HL-60 (cell line): Measurements from ENCODE around the gene PMP22.
"Not testable (repeated sequence)": the region's sequence is repeated elsewhere in the genome, so short reads cannot be mapped to it uniquely, and the experiment has no call there.

ENCODE experiments used
- DNase-seq, 2 experiments: peaks; one replicate each; pipeline ENCODE4 v3.0.0-alpha.2; 2010 to 2020; ENCODE audit warnings: low read depth in 1 of 2, low spot score in 1 of 2
- H3K27ac ChIP-seq: fragments of 250-450 bp; sonication (Bioruptor Pico); replicated peaks from 2 replicates; pipeline ENCODE4 v1.5.1; 2020; ENCODE audit warnings: mild to moderate bottlenecking, moderate library complexity
- H3K27me3 ChIP-seq: fragments of 250-450 bp; sonication (Bioruptor Pico); 2 replicates; pipeline ENCODE4 v1.5.1; 2021; ENCODE audit warnings: mild to moderate bottlenecking, moderate library complexity; ENCODE audit not compliant: insufficient read depth, poor library complexity, severe bottlenecking
- H3K4me3 ChIP-seq: replicated peaks from 2 replicates; pipeline ENCODE4 v1.5.1; 2011; ENCODE audit warnings: mild to moderate bottlenecking, control low read depth, low read length; ENCODE audit not compliant: insufficient read depth
- GABPA ChIP-seq: IDR thresholded peaks from 2 replicates; pipeline ENCODE4 v1.6.1; 2012; ENCODE audit warnings: low read depth
- POLR2AphosphoS5 ChIP-seq: IDR thresholded peaks from 2 replicates; pipeline ENCODE4 v1.6.1; 2012; ENCODE audit warnings: low read depth
- SPI1 ChIP-seq: IDR thresholded peaks from 2 replicates; pipeline ENCODE4 v1.6.1; 2012; ENCODE audit warnings: low read depth, mild to moderate bottlenecking, borderline replicate concordance
- TF ChIP-seq, protein P1 (sequence below): IDR thresholded peaks from one replicate; pipeline ENCODE4 v1.5.1; 2011; ENCODE audit warnings: low read length, control low read depth, inconsistent platforms; ENCODE audit not compliant: insufficient read depth
- TF ChIP-seq, protein P2 (sequence below): IDR thresholded peaks from 2 replicates; pipeline ENCODE4 v1.6.1; 2012; ENCODE audit warnings: low read depth; ENCODE audit not compliant: insufficient replicate concordance

The PMP22 gene

DNA sequence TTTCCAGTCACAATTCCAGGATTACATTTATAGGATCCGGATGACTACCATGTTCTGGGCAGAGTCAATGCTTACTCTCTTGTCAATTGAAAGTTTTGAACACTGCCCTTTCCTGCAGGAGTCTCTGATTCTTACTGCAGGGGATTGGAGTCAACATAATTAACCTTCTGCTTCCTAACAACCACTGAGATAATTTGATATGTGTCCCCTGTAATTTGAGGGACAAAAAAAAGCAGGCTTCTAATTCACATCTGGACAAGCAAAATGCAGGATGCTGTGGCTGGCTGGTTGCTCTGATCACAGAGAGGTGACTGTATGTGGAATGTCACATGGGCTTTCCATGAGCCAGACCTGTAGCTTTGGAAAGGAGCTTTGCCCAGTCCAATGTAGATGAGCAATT is 54.9 kb downstream of the PMP22 start:
- H3K27ac ChIP-seq = no peak overlapping the region
- H3K27me3 ChIP-seq = no peaks in the 10 kb centered on the region
- no peak overlapping the region for H3K4me3 ChIP-seq
- no peak for TF ChIP-seq POLR2AphosphoS5
- TF ChIP-seq, protein P1, sequence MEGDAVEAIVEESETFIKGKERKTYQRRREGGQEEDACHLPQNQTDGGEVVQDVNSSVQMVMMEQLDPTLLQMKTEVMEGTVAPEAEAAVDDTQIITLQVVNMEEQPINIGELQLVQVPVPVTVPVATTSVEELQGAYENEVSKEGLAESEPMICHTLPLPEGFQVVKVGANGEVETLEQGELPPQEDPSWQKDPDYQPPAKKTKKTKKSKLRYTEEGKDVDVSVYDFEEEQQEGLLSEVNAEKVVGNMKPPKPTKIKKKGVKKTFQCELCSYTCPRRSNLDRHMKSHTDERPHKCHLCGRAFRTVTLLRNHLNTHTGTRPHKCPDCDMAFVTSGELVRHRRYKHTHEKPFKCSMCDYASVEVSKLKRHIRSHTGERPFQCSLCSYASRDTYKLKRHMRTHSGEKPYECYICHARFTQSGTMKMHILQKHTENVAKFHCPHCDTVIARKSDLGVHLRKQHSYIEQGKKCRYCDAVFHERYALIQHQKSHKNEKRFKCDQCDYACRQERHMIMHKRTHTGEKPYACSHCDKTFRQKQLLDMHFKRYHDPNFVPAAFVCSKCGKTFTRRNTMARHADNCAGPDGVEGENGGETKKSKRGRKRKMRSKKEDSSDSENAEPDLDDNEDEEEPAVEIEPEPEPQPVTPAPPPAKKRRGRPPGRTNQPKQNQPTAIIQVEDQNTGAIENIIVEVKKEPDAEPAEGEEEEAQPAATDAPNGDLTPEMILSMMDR = no peak
- no peak for TF ChIP-seq GABPA
- TF ChIP-seq, protein P2, sequence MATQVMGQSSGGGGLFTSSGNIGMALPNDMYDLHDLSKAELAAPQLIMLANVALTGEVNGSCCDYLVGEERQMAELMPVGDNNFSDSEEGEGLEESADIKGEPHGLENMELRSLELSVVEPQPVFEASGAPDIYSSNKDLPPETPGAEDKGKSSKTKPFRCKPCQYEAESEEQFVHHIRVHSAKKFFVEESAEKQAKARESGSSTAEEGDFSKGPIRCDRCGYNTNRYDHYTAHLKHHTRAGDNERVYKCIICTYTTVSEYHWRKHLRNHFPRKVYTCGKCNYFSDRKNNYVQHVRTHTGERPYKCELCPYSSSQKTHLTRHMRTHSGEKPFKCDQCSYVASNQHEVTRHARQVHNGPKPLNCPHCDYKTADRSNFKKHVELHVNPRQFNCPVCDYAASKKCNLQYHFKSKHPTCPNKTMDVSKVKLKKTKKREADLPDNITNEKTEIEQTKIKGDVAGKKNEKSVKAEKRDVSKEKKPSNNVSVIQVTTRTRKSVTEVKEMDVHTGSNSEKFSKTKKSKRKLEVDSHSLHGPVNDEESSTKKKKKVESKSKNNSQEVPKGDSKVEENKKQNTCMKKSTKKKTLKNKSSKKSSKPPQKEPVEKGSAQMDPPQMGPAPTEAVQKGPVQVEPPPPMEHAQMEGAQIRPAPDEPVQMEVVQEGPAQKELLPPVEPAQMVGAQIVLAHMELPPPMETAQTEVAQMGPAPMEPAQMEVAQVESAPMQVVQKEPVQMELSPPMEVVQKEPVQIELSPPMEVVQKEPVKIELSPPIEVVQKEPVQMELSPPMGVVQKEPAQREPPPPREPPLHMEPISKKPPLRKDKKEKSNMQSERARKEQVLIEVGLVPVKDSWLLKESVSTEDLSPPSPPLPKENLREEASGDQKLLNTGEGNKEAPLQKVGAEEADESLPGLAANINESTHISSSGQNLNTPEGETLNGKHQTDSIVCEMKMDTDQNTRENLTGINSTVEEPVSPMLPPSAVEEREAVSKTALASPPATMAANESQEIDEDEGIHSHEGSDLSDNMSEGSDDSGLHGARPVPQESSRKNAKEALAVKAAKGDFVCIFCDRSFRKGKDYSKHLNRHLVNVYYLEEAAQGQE = no peak
- no peak for TF ChIP-seq SPI1
- no peak for DNase-seq

DNA sequence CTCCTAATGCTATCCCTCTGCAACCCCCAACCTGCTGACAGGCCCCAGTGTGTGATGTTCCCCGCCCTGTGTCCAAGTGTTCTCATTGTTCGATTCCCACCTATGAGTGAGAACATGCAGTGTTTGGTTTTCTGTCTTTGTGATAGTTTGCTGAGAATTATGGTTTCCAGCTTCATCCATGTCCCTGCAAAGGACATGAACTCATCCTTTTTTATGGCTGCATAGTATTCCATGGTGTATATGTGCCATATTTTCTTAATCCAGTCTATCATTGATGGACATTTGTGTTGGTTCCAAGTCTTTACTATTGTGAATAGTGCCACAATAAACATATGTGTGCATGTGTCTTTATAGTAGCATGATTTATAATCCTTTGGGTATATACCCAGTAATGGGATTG is 62.1 kb downstream of the PMP22 start:
- not testable (repeated sequence) for DNase-seq, H3K27ac ChIP-seq, H3K27me3 ChIP-seq, H3K4me3 ChIP-seq

DNA sequence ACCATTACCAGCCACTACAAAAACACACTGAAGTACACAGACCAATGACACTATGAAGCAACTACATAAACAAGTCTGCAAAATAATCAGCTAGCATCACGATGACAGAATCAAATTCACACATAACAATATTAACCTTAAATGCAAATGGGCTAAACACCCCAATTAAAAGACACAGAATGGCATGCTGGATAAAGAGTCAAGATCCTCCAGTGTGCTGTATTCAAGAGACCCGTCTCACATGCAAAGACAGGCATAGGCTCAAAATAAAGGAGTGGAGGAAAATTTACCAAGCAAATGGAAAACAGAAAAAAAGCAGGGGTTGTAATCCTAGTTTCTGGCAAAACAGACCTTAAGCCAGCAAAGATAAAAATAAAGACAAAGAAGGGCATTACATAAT is 64.6 kb downstream of the PMP22 start:
- not testable (repeated sequence) for H3K27me3 ChIP-seq, H3K27ac ChIP-seq, H3K4me3 ChIP-seq, DNase-seq

DNA sequence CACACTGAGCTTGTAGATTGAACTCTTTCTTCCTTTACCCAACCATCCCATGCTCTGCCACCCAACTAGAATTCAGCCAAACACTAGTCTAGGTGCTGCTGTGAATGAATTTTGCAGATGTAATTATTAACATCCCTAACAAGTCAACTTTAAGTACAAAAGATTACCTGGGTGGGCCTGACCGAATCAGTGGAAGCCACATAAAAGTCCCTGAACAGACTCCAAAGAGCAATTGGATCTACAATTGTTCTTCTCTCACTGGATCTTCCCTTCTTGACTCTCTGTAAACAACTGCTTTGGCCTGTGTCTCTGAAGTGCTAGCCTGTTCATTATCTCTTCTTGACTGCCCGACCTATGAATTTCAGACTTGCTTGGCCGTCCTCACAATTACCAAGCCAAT is 67.9 kb downstream of the PMP22 start:
- H3K4me3 ChIP-seq = no peak overlapping the region
- no peak for DNase-seq
- TF ChIP-seq SPI1 = no peak
- no peak overlapping the region for H3K27ac ChIP-seq
- no peaks in the 10 kb centered on the region for H3K27me3 ChIP-seq

DNA sequence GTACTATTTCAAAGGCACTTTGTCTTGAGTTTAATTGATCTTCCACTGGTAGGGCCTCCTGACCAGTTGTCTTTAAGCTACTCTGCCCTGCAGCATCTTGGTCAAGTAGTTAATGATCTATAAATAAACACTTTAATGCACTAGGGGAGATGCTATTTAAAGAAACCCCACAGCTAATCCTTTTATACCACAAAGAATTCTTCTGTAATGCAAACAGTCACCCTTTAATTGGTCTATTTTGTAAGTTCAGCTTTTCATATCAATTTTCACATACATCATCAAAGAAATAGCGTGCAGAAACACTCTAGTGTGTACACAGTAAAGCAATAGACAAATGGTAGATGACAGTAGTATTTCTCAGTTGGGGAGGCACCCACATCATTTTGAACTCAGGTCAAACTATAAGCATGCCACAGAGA is 70.3 kb downstream of the PMP22 start:
- no peaks in the 10 kb centered on the region for H3K27me3 ChIP-seq
- H3K4me3 ChIP-seq = no peak overlapping the region
- TF ChIP-seq SPI1 (no peak), POLR2AphosphoS5 (no peak), GABPA (no peak)
- TF ChIP-seq, protein P2 = no peak
- TF ChIP-seq, protein P1 = no peak
- DNase-seq = no peak
- H3K27ac ChIP-seq = no peak overlapping the region

DNA sequence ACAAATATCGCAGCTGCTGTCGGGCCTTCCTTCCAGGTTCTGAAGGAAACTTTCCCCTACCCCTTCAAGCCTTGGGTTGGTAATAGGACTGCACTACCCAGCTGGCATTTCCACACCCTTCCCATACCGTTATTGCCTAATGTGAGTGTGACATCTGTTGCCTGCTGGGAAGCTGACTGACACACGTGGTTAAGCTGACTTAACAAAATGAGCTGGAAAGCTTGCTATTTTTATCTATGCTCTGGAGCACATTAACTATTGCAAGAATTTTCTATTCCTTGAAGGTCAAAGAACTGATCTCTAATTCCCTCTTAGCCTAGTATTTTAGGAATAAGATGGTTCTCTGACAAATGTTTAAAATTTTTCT is 79.5 kb downstream of the PMP22 start:
- H3K27ac ChIP-seq = peak overlapping the region; percentile 49
- peak; percentile 84 for TF ChIP-seq POLR2AphosphoS5
- no peak for TF ChIP-seq GABPA
- no peaks in the 10 kb centered on the region for H3K27me3 ChIP-seq
- peak; percentile 47 to 77 for DNase-seq
- H3K4me3 ChIP-seq = no peak overlapping the region
